Endometrium (tissue), 2 donors: ENCODE data around the gene CAPG.
A peak's percentile ranks its signal among the peaks of the same experiment; 100 is the strongest.

Source experiments
- FAIRE-seq: peaks from 2 replicates; lab custom pipeline; 2012; peaks lifted over from hg19 to GRCh38; lab: Jason Lieb, UNC
- donor health status: control.
- donor health status: control.

CAPG gene

DNA sequence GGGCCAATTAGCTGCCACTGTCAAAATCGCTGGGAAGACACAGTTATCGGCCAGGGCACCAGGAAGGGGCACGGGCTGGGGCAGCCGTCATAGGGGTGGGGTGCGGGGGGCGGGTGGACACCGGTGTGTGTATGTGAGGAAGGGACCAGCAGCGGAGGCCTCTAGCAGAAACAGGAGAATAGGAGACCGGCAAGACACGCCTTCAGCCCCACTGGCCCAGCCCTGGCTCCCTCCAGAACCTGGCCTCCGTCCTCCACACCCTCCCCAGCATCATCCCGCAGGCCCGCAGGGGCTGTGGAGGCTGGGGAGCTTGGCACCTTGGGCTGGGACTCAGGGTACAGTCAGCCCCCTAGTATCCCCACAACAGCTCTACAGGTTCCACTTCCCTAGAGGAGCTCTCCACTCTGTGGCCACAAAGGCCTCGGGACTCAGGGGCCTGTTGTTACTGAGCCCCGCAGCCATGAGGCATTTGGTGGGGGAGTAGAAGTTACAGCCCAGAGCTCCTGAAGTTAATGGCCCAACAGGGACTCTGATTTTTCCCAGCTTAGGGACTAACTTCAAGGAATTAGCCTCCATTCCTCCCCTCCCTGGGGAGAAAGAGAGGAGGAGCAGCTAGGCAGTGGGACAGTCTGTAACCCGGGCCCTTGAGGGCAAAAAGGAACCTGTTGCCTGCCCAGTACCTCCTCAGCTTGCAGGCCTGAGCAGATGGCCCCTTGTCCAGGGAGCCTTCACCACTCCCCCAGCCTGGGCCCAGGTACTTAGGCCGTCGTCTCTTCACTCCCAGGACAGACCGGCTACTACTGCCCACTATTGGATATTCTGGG, 28.2 kb upstream of the CAPG start:
- FAIRE-seq: no peak

DNA sequence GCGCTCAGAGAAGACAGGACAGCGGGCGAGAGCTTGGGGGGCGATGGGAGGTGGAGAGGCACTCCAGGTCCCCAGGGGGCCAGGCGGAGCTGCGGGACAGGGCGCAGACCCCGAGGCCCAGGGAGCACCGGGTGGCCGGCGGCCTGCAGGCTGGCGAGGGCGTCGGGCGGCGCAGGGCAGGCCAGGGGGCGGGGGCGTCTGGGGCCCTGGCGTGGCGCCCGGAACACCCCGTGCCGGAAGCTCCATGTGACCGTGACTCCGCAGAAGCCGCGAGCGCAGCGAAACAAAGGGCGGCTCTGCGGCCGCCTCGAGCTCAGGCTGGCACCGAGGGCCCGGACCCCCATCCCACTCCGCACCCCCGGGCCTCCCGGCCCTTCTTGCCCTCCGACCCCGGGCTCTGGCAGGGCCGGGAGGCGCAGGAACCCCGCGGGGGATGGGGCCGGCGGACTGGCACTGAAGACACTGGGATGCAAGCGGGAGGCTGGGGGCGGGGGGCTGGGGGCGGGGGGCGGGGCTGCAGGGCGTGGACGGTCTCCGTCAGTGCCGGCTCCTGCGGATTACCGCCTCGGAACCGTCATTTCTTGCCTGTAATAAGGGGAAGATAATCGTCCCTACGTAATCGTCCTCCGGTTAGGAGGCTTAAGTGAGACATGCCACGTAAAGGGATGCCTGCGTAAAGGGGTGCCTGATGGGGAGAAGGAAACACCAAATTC, 27.5 kb upstream of the CAPG start:
- no peak for FAIRE-seq

DNA sequence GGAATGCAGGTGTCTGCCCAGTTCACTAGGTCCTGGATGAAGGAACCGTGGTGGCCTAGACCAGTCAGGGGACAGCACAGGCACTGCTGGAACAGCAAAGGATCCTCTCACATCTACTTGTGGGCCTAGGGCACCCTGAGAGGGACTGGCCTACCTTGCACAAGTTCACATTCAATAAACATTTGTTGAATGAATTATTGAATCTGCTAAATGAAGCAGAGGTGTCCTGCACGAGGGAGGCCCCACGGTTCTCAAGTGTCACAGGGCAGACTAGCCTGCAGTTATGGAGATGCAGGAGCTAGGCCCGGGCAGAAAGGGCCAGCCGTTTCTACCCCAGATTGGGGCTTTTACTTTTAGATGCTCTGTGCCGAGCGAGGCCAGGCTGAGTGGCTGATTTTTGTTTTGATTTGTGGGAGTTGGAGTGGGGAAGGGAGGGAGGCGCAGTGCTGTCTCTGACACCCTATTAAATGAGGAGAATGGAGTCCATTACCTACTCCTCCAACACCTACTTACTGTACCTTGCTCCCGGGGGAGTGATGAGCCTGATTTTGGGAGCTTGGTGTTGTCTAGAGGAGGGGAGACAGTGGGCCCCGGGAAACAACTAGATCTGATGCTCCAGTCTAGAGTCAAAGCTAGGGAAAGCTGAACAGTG, 26.8 kb upstream of the CAPG start:
- FAIRE-seq: no peak

DNA sequence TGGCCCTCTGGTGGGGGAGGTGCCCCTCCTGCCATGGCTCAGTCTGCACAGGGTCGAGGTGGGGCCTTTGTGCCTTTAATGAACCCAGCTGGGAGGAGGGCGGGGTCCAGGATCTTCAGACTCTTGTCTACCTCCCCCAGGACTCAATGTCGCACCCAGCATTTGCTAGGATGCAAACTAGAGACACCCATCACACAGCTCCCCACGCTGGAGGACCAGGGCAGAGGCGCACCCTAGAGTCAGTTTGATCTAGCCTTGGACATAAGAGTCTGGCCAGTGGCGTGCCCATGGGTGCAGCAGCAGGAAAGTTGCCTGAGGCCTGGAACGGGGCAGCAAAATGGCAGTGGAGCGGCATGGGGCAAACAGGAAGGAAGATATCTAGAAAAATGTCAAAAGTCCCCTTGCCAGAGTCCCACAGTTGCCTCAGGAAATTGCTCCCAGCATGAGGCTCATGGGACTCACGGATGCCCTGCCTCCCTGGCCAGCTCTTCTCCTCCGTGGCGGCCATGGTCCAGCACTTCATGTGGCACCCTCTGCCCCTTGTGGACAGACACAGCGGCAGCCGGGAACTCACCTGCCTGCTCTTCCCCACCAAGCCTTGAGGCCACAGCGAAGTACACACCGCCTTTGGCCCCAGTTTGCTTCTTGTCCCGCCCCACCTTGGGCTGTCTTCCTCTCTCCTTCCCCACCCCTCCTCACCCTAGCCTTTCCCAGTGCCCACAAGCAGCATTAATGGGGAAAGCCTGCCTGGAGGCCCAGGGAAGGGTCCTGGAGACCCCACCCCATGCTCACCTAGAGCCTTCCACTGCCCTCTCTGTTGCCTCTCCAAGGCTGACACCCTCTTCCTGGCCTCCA, 26.0 kb upstream of the CAPG start:
- FAIRE-seq: no peak

DNA sequence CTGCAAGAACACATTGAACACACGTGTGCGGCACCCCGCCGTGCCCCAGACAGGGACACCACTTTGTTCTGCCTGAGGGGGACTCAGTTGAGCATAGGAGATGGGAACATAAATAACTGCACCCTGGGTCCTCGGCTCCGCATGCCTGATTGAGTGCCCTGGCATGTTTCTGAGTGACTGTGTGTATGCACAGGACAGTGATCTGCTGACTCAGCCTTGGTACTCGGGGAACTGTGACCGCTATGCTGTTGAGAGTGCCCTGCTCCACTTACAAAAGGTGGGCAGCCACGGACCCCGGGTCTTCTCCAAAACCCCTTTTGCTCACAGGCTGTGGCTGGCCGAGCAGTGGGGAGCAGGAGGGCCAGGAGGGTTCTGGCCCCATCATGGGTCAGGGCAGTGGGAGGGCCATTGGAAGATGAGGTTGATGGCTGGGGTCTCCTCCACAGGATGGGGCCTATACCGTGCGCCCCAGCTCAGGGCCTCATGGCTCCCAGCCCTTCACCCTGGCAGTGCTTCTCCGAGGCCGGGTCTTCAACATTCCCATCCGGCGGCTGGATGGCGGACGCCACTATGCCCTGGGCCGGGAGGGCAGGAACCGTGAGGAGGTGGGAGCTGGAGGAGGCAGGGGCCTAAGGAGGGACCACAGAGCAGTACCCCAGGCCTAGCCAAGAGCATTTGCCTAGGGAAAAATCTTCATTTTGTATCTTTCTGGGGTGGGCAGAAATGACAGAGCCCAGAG, 25.2 kb upstream of the CAPG start:
- no peak for FAIRE-seq

DNA sequence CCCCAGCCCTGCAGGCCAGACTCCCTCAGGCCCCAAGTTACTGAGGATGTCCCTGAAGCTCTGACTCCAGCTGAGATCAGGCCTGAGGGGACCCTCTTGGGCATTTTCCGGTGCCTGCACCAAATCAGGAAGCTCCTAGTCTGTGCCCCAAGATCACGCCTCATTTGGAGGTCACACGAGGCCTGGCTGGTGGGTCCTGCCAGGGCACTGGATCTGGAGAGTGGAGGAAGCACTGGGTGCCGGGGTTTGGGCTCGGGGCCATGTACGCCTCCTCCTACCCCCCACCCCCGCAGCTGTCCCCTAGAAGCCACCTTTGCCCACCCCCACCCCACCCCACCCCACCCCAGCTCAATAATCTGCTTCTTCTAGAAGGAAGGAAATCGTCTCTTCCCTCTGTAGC, 24.5 kb upstream of the CAPG start:
- no peak for FAIRE-seq

DNA sequence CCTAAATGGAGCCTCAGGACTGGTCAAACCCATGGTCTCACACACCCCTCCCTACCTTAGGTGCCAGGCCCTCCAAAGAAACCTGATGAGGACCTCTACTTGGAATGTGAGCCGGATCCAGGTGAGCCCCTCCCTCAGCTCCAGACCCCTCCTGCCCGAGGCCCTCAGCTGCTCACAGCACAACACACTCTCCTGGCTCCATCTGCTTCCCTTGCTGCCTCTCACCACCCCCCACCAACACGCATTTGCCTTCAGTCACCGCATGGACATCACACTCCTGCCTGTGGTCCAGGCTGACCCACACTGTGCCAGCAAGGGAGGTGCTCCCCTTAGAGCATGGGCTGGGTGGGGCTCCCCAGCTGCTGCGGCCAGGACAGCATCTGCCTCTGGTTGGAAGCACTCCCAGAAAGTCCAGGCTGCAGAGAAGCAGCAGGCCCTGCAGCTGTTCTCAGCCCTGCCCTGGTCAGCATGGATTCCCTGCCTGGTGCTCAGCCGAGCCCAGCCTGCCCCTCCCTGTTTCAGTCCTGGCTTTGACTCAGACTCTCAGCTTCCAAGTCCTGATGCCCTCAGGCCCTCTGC, 23.4 kb upstream of the CAPG start:
- peak; percentile 55 for FAIRE-seq

DNA sequence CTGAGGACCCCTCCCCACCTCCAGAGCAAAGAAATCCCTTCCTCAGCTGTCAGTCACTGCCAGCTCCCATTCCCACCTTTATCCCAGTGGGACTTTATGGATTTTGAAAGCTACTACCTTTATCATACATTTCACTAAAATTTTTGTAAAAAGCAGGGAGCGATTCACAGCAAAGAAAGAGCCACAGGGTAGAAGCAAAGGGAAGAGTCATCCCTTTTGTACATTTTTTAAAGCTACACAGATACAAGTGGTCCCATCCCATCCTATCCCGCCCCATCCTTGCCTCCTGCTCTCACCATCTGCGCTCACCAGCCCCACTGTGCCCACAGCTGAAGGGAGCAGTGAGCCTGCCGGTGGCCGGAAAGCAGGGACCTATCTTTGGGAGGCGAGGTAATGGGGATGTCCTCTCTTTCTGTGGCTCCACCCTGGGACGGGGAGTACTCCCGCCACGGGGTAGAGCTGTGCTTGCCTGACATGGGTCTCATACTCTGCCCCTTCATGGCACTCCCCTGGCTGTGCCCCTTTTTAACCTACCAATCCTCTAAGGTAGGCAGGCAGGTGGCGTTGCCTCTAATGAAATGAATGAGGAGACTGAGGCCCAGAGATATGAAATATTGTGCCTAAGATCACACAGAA, 21.5 kb upstream of the CAPG start:
- FAIRE-seq: no peak

DNA sequence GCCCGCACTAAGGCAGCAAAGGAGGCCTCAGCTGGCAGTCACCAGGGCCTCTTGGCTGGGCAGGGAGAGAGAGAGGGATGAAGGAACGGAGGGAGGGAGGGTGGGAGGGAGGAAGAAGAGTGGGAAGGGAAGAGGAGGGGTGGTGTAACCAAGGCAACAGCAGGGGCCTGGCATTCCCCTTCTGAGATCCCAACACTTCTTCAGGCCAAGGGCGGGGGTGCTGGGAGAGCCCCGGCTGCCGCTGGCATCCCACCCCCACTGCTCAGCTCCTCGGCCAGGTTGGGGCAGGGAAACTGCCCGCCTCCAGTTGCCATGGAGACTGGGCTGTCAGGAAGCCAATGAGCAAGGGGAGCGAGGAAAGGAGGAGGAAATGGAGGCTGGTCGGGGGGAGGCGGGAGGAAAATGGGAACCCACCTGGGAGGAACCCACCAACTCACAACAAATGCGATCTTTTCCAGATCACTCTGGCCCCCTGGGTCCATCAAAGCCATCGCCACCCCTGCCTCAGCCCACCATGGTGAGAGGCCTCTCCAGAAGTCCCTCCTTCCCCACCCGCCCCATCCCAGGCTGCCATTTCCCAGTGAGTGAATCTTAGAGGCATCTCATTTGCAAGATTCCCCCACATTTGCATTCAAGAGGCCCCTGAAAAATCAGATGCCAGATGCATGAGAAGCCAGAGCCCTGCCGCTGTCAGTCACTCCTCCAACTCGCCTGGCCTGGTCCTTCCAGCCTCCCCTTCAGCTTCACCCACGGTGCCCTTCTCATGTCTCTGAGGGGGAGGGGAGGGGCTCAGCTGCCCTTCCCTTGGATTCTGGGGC, 20.8 kb upstream of the CAPG start:
- no peak for FAIRE-seq

DNA sequence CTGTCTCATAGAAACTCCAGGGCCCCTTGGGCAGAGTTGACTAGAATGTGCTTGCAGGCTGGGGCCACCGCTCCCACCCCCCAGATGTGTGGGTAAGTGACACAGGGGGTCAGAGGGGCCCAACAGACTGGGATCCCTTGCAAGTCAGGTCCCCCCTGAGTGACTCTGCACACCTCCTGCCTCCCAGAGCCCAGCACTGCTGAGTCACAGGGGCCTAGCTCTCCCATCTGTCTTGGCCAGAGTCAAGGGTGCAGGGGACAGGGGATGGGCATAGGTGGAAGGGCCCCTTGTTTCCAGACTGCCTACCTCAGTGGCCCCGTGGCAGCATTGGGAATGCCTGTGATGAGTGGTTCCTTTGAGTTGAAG, 19.7 kb upstream of the CAPG start:
- no peak for FAIRE-seq

DNA sequence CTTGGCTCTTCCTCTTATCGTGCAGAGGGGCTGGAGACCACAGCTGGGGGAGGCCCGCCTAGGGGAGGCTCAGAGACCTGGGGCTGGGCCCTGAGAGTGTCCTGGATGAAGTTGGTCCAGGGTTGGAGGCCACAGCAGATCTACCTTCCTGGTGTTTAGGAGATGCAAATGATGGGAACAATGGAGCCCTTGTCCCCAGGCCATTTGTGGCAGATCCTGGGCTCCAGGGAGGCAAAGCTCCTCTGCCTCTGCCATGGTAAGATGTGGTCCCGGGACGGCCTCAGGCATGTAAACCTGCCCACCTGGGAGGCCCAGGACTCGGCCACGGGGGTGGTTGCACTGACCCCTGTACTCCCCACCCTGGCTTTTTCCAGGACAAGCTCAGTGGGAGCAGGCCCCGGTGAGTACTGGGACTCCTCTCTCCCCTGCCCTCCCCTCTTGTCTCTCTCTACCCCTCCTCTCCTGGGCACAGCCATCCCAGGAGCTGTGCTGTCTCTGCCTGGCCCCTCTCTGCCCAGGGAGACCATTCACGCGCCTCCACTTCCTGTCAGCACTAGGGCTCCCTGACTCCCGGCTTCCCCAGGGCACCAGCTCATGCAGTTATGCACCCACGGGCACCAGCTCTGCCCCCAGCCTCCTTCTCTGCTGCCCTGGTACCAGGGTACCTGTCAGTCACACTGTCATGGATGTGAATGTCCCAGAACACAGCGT, 19.2 kb upstream of the CAPG start:
- no peak for FAIRE-seq

DNA sequence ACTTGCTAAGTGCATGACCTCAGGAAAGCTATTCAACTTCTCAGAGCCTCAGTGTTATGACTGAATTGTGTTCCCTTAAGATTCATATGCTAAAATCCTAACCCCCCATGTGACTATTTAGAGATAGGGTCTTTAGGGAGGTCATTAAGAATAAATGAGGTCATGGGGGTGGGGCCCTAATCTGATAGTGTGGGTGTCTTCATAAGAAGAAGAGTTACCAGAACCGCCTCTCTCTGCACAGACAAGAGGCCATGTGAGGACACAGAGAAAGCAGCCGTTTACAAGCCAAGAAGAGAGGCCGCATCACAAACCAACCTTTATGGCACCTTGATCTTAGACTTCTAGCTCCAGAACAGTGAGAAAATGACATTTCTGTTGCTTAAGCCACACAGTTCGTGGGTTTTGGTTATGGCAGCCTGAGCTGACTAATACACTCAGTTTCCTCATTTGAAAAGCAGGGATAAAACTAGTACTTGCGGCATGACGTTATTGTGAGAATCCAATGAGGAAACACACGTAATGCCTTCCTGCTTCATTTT, 18.2 kb upstream of the CAPG start:
- no peak for FAIRE-seq

DNA sequence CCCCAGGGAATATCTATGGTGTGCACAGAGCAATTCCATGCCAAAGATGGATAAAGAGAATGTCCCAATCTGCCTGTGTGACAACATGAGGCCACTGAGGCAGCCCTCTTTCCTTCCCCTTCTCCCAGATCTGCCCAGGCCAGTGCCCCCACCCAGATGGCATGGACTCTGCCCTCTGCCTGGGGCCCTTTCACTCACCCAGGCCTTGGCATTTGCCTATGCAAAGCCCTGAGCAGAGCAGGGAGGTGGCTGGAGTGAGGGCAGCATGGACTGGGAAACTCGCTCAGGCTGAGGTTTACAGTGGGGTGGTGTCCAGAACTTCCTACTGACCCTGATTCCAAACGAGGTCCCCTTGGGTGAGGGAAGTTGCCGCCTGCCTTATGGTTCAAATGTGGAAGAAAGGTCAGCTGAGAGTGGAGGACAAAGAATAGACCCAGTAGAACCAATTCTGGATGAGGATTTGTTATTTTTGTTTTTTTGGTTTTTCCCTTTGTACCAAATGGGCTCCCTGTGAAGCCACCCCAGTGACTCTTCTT, 17.2 kb upstream of the CAPG start:
- FAIRE-seq: no peak

DNA sequence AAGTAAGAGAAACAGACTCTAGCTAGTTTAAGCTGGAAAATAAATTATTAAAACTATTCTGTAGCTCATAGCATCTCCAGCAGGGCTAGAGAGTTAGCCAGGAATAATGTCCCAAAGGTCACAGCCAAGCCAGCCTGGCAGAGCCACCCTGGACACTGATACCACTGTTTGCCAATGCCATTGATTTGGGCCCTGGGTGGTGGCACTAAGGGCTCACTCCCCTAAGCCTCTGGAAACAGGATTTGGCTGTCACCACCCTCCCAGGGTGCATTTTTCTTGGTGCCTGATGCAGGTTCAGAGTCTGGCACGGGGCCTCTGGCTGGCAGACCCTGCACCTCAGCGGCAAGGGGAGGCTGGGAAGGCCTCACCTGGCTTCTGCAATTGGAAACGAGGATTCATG, 15.4 kb upstream of the CAPG start:
- no peak for FAIRE-seq

DNA sequence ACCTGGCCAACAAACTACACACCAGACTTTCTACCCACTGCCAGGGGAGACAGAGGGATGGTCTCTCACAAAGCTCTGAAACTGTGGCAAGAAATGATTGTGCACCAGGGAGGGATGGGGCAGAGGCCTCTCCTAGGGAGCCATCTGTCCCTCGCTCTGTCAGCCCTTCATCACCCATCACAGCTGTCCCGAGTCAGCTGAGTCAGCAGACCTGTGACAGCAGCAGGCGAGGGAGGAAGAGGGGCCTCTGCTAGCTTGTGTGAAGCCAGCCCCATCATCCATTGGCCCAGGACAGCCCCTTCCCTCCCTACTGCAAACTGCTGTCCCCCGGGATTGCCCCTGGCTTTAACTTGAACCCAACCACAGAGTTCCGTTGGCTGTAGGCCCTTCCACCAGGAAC, 13.4 kb upstream of the CAPG start:
- no peak for FAIRE-seq

DNA sequence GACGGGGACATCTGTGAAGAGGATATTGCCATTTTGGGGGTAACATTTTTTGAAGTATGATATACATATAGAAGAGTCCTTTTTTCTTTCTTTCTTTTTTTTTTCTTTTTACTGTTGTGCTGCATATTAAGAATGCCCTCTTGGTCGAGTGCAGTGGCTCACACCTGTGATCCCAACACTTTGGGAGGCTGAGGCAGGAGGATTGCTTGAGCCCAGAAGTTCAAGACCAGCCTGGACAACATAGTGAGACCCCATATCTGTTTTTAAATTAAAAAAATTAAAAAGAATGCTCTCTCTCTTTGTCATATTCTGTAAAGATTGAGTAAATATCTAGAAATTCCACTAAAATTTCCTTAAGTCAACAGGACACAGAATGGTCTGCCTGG, 11.9 kb upstream of the CAPG start:
- no peak for FAIRE-seq

DNA sequence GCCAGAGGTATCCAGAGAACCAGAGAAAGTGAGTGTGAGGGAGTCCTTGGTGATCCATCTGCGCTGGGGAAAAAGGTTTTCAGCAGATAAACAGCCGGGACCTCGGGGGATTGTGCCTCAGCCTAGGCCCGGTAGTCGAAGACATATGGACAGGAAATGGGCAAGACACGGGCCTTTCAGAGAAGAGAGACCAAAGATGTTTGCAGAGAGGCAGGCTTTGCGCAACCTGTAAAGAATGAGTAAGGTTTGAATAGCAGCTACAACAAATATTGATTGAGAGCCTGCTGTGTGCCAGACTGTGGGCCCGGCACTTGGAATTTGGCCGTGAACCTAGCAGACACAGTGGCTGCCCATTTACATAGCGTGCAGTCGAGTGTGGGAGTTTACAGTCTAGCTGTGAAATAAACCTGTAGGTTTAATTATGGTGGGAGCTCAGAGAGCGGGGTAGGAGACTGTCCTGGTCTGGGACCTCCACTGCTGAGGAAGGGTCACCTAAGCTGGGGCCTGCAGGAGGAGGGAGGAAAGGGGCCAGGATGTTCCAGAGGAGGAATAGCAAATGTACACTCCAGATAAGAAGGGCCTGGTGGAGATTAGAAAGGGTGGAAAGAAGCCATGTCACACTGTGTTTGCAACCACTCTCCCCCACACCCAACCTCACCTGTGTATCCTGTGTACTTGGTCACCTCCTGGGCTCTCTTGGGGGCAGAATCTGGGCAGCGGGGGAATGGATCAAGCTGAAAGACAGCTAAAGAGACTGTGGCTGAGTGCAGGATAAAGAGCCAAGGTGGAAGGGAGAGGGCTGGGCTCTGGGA, 11.3 kb upstream of the CAPG start:
- no peak for FAIRE-seq
